Stimulated activated CD8-positive, alpha-beta memory T cell treated with anti-CD3 and anti-CD28 coated beads, Interleukin-7, amount 100 ng/mL, for 48 hours (primary cell): Measurements from ENCODE around the gene AMBP.
"Not testable (repeated sequence)": the region's sequence is repeated elsewhere in the genome, so short reads cannot be mapped to it uniquely, and the experiment has no call there.

ENCODE experiments used
- DNase-seq, 2 donors: peaks; one replicate each; pipeline ENCODE4 v3.0.0-alpha.2; 2020; ENCODE audit warnings: low read depth in 1 of 2; ENCODE audit errors: extremely low read depth in 1 of 2

Gene AMBP

GRCh38 chr9:114053246-114054005 lies 24.7 kb downstream of the AMBP start:
- no peak for DNase-seq

- no peak for DNase-seq
Observed at GRCh38 chr9:114051706-114052105, 26.4 kb downstream of the AMBP start.

- DNase-seq: no peak
Observed at GRCh38 chr9:114051281-114051680, 26.8 kb downstream of the AMBP start.

- no peak for DNase-seq
Observed at GRCh38 chr9:114050646-114051045, 27.5 kb downstream of the AMBP start.

GRCh38 chr9:114050226-114050568 lies 27.9 kb downstream of the AMBP start:
- DNase-seq: no peak

GRCh38 chr9:114049441-114050225 lies 28.5 kb downstream of the AMBP start:
- DNase-seq: no peak

- DNase-seq: no peak
Observed at GRCh38 chr9:114048533-114049415, 29.3 kb downstream of the AMBP start.

- DNase-seq: no peak
Observed at GRCh38 chr9:114047717-114048116, 30.4 kb downstream of the AMBP start.

GRCh38 chr9:114046875-114047274 lies 31.2 kb downstream of the AMBP start:
- no peak for DNase-seq

- no peak for DNase-seq
Observed at GRCh38 chr9:114046237-114046755, 31.8 kb downstream of the AMBP start.

GRCh38 chr9:114043660-114044059 lies 34.4 kb downstream of the AMBP start:
- not testable (repeated sequence) for DNase-seq

- DNase-seq: no peak
Observed at GRCh38 chr9:114039484-114039883, 38.6 kb downstream of the AMBP start.

- DNase-seq: no peak
Observed at GRCh38 chr9:114038724-114039313, 39.3 kb downstream of the AMBP start.

GRCh38 chr9:114037961-114038723 lies 40.0 kb downstream of the AMBP start:
- no peak for DNase-seq

- DNase-seq: no peak
Observed at GRCh38 chr9:114037249-114037648, 40.9 kb downstream of the AMBP start.

- DNase-seq: no peak
Observed at GRCh38 chr9:114035845-114036801, 42.0 kb downstream of the AMBP start.

GRCh38 chr9:114035221-114035844 lies 42.8 kb downstream of the AMBP start:
- no peak for DNase-seq

GRCh38 chr9:114034661-114035062 lies 43.4 kb downstream of the AMBP start:
- no peak for DNase-seq
